ENCODE results near the gene SLN.

The SLN gene

GRCh38 chr11:107707215-107707671, 4.6 kb downstream of the SLN start:
- peaks cover 0 to 3% of the 10 kb centered on the region in 2 donors for H3K27me3 ChIP-seq
- no peaks in the 10 kb centered on the region for H3K4me1 ChIP-seq
- no peaks in the 10 kb centered on the region for H3K9me3 ChIP-seq
- no peaks in the 10 kb centered on the region for H3K36me3 ChIP-seq
- H3K27ac ChIP-seq = no peak overlapping the region
- no peak for TF ChIP-seq CTCF (IDR thresholded peaks at IDR 0.05)
- DNase-seq = no peak
- intact Hi-C loops (cut with DNase I; ENCODE audit: low total_unique reads) = no loop called here
- no peak overlapping the region for H3K4me3 ChIP-seq

DNA sequence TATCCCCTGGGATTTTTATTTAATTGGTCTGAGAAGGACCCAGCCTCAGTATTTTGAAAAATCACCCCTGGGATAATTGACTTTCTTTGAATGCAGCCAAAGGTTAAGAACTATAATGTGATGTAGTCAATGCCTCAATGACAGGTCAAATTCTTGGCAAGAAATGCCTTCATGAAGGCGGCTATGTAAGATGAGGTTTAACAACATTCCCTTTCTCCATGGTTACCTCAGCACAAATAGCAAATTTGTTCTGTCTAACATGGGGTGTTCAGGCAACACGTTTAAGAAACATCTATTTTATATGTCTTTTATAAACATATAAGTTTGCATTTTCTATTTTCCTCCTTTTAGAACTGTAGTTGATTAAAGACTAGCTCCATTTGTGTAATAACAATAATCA, 5.3 kb downstream of the SLN start:
- intact Hi-C loops (cut with DNase I; ENCODE audit: low total_unique reads) = no loop called here

DNA sequence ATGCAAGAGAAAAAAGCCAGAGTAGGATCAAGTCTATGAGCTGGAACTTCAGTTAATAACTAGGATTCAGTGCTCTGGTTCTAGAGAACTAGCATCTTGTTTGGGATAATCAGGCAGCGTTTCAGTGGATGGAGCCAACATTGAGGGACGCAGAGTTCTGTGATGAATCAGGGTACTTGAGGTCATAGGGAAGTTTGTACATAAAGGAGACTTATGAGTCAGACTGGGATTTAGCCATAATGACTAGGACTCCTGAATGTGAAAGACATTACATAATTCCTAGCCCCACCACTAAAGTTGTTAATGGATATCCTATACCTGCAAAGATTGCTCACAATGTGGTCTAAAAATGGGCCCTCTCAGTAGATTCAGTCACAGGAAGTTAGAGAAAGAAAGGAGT, 6.8 kb downstream of the SLN start:
- no peaks in the 10 kb centered on the region for H3K36me3 ChIP-seq
- peak in 1 of 2 donors; percentile 45 for DNase-seq
- H3K4me1 ChIP-seq = no peaks in the 10 kb centered on the region
- intact Hi-C loops (cut with DNase I; ENCODE audit: low total_unique reads) = no loop called here
- no peaks in the 10 kb centered on the region for H3K27me3 ChIP-seq
- H3K27ac ChIP-seq = no peak overlapping the region
- TF ChIP-seq CTCF (IDR thresholded peaks at IDR 0.05) = no peak
- H3K9me3 ChIP-seq = no peaks in the 10 kb centered on the region
- H3K4me3 ChIP-seq = no peak overlapping the region

More for the DNA sequence above, 5.3 kb downstream of the SLN start:
- Histone ChIP-seq H3K36me3 (no peaks in the 10 kb centered on the region), H3K4me3 (no peak overlapping the region), H3K27ac (no peak overlapping the region), H3K9me3 (no peaks in the 10 kb centered on the region), H3K4me1 (no peaks in the 10 kb centered on the region), H3K27me3 (peaks cover 0 to 3% of the 10 kb centered on the region in 2 donors)
- DNase-seq = no peak
- TF ChIP-seq CTCF (IDR thresholded peaks at IDR 0.05) = no peak

DNA sequence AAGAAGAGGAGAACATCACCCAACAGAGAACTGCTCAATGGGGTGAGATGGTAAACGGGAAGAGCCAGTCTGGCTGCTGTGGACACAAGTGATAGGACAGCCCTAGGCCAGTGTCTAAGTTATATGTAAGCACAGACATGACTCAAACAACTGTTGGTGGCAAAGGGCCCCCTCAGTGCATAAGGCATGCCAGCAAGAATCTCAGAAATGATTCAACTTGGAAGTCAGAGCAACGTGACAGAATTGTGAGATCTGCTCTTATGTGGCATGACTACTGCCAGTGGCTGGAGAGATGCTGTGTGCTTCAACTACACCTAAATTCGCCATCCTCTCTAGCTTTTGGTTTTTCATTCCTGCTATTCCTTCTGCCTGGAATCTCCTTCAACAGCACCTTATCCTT, 7.4 kb downstream of the SLN start:
- Histone ChIP-seq H3K4me1 (no peaks in the 10 kb centered on the region), H3K36me3 (no peaks in the 10 kb centered on the region), H3K27me3 (no peaks in the 10 kb centered on the region), H3K4me3 (no peak overlapping the region), H3K9me3 (no peaks in the 10 kb centered on the region), H3K27ac (no peak overlapping the region)
- DNase-seq = no peak
- TF ChIP-seq CTCF (IDR thresholded peaks at IDR 0.05) = no peak
- intact Hi-C loops (cut with DNase I; ENCODE audit: low total_unique reads) = no loop called here

DNA sequence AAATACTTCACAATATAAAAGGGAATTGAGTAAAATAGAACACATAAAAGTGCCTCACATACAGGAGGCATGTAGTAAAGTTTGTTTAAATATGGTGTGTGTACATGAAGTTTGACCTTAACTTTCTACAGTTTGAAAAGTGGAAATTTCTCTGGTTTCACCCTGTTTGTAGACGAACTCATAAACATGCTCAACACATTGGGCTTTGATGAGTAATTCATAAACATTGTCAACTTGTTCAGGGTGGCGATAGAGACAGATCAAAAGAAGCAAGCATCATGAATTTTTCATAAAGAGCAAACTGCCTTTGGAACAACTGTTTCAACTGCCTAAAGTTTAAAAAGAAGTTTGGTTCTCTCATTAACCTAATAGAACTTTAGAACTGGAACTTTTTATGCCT, 9.1 kb downstream of the SLN start:
- TF ChIP-seq CTCF (IDR thresholded peaks at IDR 0.05) = no peak
- H3K9me3 ChIP-seq = no peaks in the 10 kb centered on the region
- no peaks in the 10 kb centered on the region for H3K4me1 ChIP-seq
- DNase-seq = no peak
- no peaks in the 10 kb centered on the region for H3K36me3 ChIP-seq
- no peak overlapping the region for H3K4me3 ChIP-seq
- H3K27ac ChIP-seq = no peak overlapping the region
- intact Hi-C loops (cut with DNase I; ENCODE audit: low total_unique reads) = no loop called here
- H3K27me3 ChIP-seq = no peaks in the 10 kb centered on the region

DNA sequence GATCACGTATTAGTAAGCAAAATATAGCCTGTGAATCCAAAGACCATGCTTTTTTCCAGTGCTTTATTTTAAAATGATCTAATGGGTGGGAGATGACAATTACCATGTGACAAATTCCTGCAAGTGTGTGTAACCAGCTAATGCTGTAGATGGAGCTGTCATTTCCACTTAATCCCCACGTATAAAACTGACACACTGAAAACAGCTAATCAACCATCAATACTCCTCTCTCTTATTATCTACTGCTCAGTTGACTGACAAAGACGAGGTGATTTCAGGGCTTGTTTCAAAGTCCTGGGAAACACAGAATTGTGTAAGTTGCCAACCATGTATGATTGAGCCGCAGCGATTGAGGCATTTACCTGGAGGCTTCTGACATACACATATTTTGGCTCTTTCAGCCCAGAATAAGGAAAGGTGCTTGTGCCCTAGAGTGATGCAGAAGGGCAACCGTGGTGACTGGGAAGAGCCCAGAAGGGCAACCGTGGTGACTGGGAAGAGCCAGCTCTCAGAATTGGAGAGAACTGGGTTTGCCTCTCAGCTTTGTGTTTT, 9.7 kb downstream of the SLN start:
- no peak for TF ChIP-seq CTCF (IDR thresholded peaks at IDR 0.05)
- intact Hi-C loops (cut with DNase I; ENCODE audit: low total_unique reads) = no loop called here
- Histone ChIP-seq H3K4me3 (no peak overlapping the region), H3K27ac (no peak overlapping the region), H3K36me3 (no peaks in the 10 kb centered on the region), H3K9me3 (no peaks in the 10 kb centered on the region), H3K4me1 (no peaks in the 10 kb centered on the region), H3K27me3 (no peaks in the 10 kb centered on the region)
- no peak for DNase-seq

All from tibial artery (tissue), 4 donors.